ENCODE data around the gene CALB2.

DNA sequence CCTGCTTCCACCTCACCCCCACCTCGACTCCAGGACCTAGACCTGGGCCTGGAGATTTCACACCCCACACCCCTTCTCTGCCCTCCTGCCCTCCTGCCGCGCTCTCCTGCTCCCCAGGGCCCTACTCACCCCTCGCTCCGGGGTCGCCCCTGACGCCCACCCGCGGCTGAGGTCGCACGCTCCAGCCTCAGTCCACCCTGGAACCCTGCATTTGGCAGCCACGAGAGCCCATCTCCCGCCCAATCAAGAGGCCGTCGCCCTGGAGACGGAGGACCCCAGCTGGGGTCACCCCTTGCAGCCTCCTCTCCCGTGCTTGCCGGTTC lies 67.2 kb downstream of the CALB2 start:
- TF ChIP-seq POLR2AphosphoS5 (IDR thresholded peaks at IDR 0.05) (no peak), EP300 (IDR thresholded peaks at IDR 0.05) (no peak), POLR2A (IDR thresholded peaks at IDR 0.05) (no peak)

Data from sigmoid colon (tissue), 4 donors.